Mucosa of descending colon (tissue), 3 donors: Measurements from ENCODE around the gene TCF12. TPM values are rescaled to one million over a fixed set of nuclear protein-coding genes. Genes with fewer than 3 reads are reported as not detected.

ENCODE experiments used
- ATAC-seq: fragments of 200-7000 bp; cut with Tn5 transposase; one replicate; pipeline ENCODE4 v1.9.1; 2020; ENCODE audit warnings: mild to moderate bottlenecking, moderate library complexity
- DNase-seq, 3 donors: peaks; one replicate each; pipeline ENCODE4 v3.0.0-alpha.2; 2020
- H3K36me3 ChIP-seq: fragments of 200-600 bp; one replicate; pipeline ENCODE4 v1.8.0; 2021; ENCODE audit warnings: low read depth, mild to moderate bottlenecking
- H3K4me1 ChIP-seq: fragments of 200-600 bp; one replicate; pipeline ENCODE4 v1.8.0; 2021; ENCODE audit warnings: low read depth, mild to moderate bottlenecking
- H3K4me3 ChIP-seq: fragments of 200-600 bp; one replicate; pipeline ENCODE4 v1.8.0; 2021; ENCODE audit warnings: mild to moderate bottlenecking
- H3K9me3 ChIP-seq: fragments of 200-600 bp; one replicate; pipeline ENCODE4 v1.8.0; 2021; ENCODE audit warnings: mild to moderate bottlenecking
- CTCF ChIP-seq: fragments of 200-600 bp; IDR thresholded peaks from one replicate; pipeline ENCODE4 v1.8.0; 2022; ENCODE audit warnings: antibody characterized with exemption, mild to moderate bottlenecking
- intact Hi-C, 2 donors: fragments of 100-400 bp; cut with DNase I in 1 of 2; cut with micrococcal nuclease in 1 of 2; formaldehyde crosslinking; loops; one replicate each; pipeline versions ENCODE4 v1.11.0 to v1.11.1; 2022; cut with DNase I, micrococcal nuclease
- total RNA-seq, 3 donors: library from RNA; stranded (reverse); fragmentation: NEBNext Ultra II Directional in 2 of 3; extraction: Animal tissue kit (Norgen Biotek cat#: 25700) in 2 of 3; gene quantifications; one replicate each; pipeline versions ENCODE4 v1.2.1 to v1.2.4, GENCODE V29; 2021 to 2023
- donor health status: DM: no; HTN: no; CAD: no; lungs with moderate emphysema.
- donor health status: DM: no; HTN: no; CAD: no.
- donor health status: DM: no; HTN: yes; CAD: no.

Gene TCF12
- total RNA-seq, 3 donors from 2014 or later: 74.1 to 118 (median 106) TPM

GRCh38 chr15:57064033-57064432 is 145.6 kb downstream of the TCF12 start:
- Histone ChIP-seq H3K4me1 (peaks cover 3% of the 10 kb centered on the region), H3K4me3 (no peak overlapping the region), H3K36me3 (no peaks in the 10 kb centered on the region), H3K9me3 (no peaks in the 10 kb centered on the region)
- intact Hi-C loops: no loop called here
- ATAC-seq (no peak), DNase-seq (no peak)
- no peak for TF ChIP-seq CTCF

- no peak for ATAC-seq
- no peak for DNase-seq
- intact Hi-C loops: no loop called here
- Histone ChIP-seq H3K4me3 (no peak overlapping the region), H3K4me1 (no peaks in the 10 kb centered on the region), H3K9me3 (no peaks in the 10 kb centered on the region), H3K36me3 (no peaks in the 10 kb centered on the region)
- TF ChIP-seq CTCF: no peak
These were observed 151.0 kb downstream of the TCF12 start for GRCh38 chr15:57069423-57069822.

GRCh38 chr15:57070674-57071073 is 152.2 kb downstream of the TCF12 start:
- Histone ChIP-seq H3K9me3 (no peaks in the 10 kb centered on the region), H3K4me1 (no peaks in the 10 kb centered on the region), H3K36me3 (no peaks in the 10 kb centered on the region), H3K4me3 (no peak overlapping the region)
- no peak for TF ChIP-seq CTCF
- DNase-seq (no peak), ATAC-seq (no peak)
- intact Hi-C loops: no loop called here

GRCh38 chr15:57079446-57079845 is 161.0 kb downstream of the TCF12 start:
- TF ChIP-seq CTCF: no peak
- Histone ChIP-seq H3K4me1 (peaks cover 22% of the 10 kb centered on the region), H3K4me3 (no peak overlapping the region), H3K36me3 (no peaks in the 10 kb centered on the region), H3K9me3 (no peaks in the 10 kb centered on the region)
- DNase-seq: no peak
- no peak for ATAC-seq
- intact Hi-C loops: no loop called here

GRCh38 chr15:57079931-57080620 is 161.6 kb downstream of the TCF12 start:
- H3K36me3 ChIP-seq: no peaks in the 10 kb centered on the region
- H3K4me1 ChIP-seq: peaks cover 22% of the 10 kb centered on the region
- no peak overlapping the region for H3K4me3 ChIP-seq
- no peaks in the 10 kb centered on the region for H3K9me3 ChIP-seq
- no peak for DNase-seq
- no peak for ATAC-seq
- TF ChIP-seq CTCF: no peak
- intact Hi-C loops: no loop called here
